IPS-NIHi7 (cell line): ENCODE measurements around the gene PRAMEF27.
"Not testable (repeated sequence)": the region's sequence is repeated elsewhere in the genome, so short reads cannot be mapped to it uniquely, and the experiment has no call there.

Source experiments
- DNase-seq: peaks from one replicate; pipeline ENCODE4 v3.0.0; 2012; ENCODE audit warnings: mixed read lengths; ENCODE audit errors: extremely low spot score

Gene PRAMEF27

GRCh38 chr1:13056475-13056874, at the start of gene PRAMEF27:
PRAMEF27 (minus strand) TSS chr1:13056575; CDS start chr1:13053659, 2,916 bp downstream.
- DNase-seq, result not testable (repeated sequence)

- DNase-seq, result not testable (repeated sequence)
Measured at GRCh38 chr1:13070474-13070873, 14.1 kb upstream of the PRAMEF27 start, which contains the start of gene PRAMEF25. PRAMEF25 (plus strand) TSS chr1:13070774; CDS start chr1:13073694, 2,920 bp downstream.

GRCh38 chr1:13019846-13020245, 36.5 kb downstream of the PRAMEF27 start:
- not testable (repeated sequence) for DNase-seq

- DNase-seq, result not testable (repeated sequence)
Measured at GRCh38 chr1:13011932-13012331, 44.4 kb downstream of the PRAMEF27 start.

GRCh38 chr1:13009348-13009747, 47.0 kb downstream of the PRAMEF27 start:
- not testable (repeated sequence) for DNase-seq

- not testable (repeated sequence) for DNase-seq
Measured at GRCh38 chr1:13005732-13006131, 50.6 kb downstream of the PRAMEF27 start.
